HG03097 (cell line): ENCODE data around the gene SLC25A53.
"Not testable (repeated sequence)": the region's sequence is repeated elsewhere in the genome, so short reads cannot be mapped to it uniquely, and the experiment has no call there.

Source experiments
- ATAC-seq: cut with Tn5 transposase; IDR thresholded peaks from one replicate; pipeline ENCODE4 v1.9.1; 2021; ENCODE audit not compliant: unreplicated experiment, low FRiP score

SLC25A53 gene

GRCh38 chrX:104075778-104076445, 80.9 kb downstream of the SLC25A53 start, which contains the start of gene TMSB15C:
TMSB15C (minus strand) TSS chrX:104076236.
- ATAC-seq: peak; percentile 96

GRCh38 chrX:104062636-104063035, 94.2 kb downstream of the SLC25A53 start:
- not testable (repeated sequence) for ATAC-seq

DNA sequence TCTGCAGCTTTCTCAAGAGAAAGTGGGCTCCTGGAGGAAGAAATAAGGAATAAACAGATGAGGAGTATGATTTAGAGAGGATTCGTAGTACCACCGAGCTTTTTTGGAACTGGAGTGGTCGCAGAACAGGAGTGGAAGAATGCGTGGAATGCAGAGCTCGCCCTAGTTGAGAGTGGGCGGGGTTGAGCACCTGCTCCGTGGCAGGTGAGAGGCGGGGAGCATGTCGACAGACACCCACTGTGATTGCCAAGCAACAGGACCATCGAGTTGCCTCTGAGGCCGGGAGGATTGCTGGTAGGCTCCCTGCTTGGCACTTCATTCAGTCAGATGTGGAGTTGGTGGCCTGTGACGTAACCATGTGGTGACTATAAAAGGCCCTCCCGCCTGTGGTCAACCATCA, 101.9 kb downstream of the SLC25A53 start:
- ATAC-seq: not testable (repeated sequence)
